Thyroid gland (tissue), 4 donors: ENCODE data around the gene DUSP8. TPM values are rescaled to one million over a fixed set of nuclear protein-coding genes. Genes with fewer than 3 reads are reported as not detected.

ENCODE experiments used
- DNase-seq, 2 donors: peaks; one replicate each; pipeline ENCODE4 v3.0.0-alpha.2; 2019
- H3K27ac ChIP-seq, 3 donors: fragments of 200-600 bp; sonication (generic); 1 replicate in 2 of 3; 2 replicates in 1 of 3; pipeline ENCODE4 v1.5.1; 2016 to 2019; ENCODE audit warnings: mild to moderate bottlenecking in 1 of 3, moderate library complexity in 1 of 3
- H3K27me3 ChIP-seq: fragments of 200-600 bp; sonication (generic); one replicate; pipeline ENCODE4 v1.5.1; 2019
- H3K36me3 ChIP-seq, 2 donors: fragments of 200-600 bp; sonication (generic); one replicate each; pipeline ENCODE4 v1.5.1; 2016 to 2019
- H3K4me1 ChIP-seq, 2 donors: fragments of 200-600 bp; sonication (generic); one replicate each; pipeline ENCODE4 v1.5.1; 2017 to 2019
- H3K4me3 ChIP-seq, 3 donors: fragments of 200-600 bp; sonication (generic); replicated peaks in 1 of 3; 1 replicate in 2 of 3; 2 replicates in 1 of 3; pipeline ENCODE4 v1.5.1; 2016; ENCODE audit warnings: mild to moderate bottlenecking in 1 of 3
- H3K9me3 ChIP-seq: fragments of 200-600 bp; sonication (generic); one replicate; pipeline ENCODE4 v1.5.1; 2017
- CTCF ChIP-seq, 6 experiments: fragments of 200-600 bp in 3 of 6; fragments of 450-650 bp in 3 of 6; sonication (generic) in 3 of 6; IDR thresholded peaks; one replicate each; pipeline ENCODE4 v1.5.1; 2016 to 2019; ENCODE audit warnings: antibody characterized with exemption in 6 of 6, mild to moderate bottlenecking in 2 of 6, inconsistent platforms in 1 of 6, moderate library complexity in 1 of 6
- POLR2A ChIP-seq, 2 donors: fragments of 450-650 bp; IDR thresholded peaks; one replicate each; pipeline ENCODE4 v1.6.1; 2017; ENCODE audit warnings: antibody characterized with exemption in 2 of 2, mild to moderate bottlenecking in 2 of 2, moderate library complexity in 1 of 2
- WGBS, 2 donors: methylation state at CpG; one replicate each; pipeline ENCODE4 v1.1.5; 2017; 5-methylcytosine and 5-hydroxymethylcytosine counted together
- intact Hi-C: fragments of 100-400 bp; cut with DNase I; formaldehyde crosslinking; loops from one replicate; pipeline ENCODE4 v1.15.1; 2023
- total RNA-seq, 4 donors: library from RNA; depleted of rRNA; stranded (reverse); fragments of >200 nt; gene quantifications; one replicate each; pipeline ENCODE4 v1.2.3, GENCODE V29; 2016

DUSP8 gene
- total RNA-seq, 4 donors from 2014 or later = 1.3 to 3.5 (median 2.5) TPM

- Histone ChIP-seq H3K36me3 (no peaks in the 10 kb centered on the region), H3K4me3 (no peak overlapping the region), H3K4me1 (peaks cover 0 to 4% of the 10 kb centered on the region in 2 donors), H3K9me3 (no peaks in the 10 kb centered on the region), H3K27ac (no peak overlapping the region), H3K27me3 (no peaks in the 10 kb centered on the region)
- no peak for DNase-seq
- TF ChIP-seq CTCF (IDR thresholded peaks at IDR 0.05) = no peak
- TF ChIP-seq POLR2A (IDR thresholded peaks at IDR 0.05) = no peak
- 86 to 100% methylated on average over 1 to 2 of the region's 5 CpGs for WGBS, 2 donors
- intact Hi-C loops = no loop called here
These were observed 6.2 kb downstream of the DUSP8 start for GRCh38 chr11:1565904-1566247.

GRCh38 chr11:1565173-1565903 lies 6.7 kb downstream of the DUSP8 start:
- no peak for TF ChIP-seq POLR2A (IDR thresholded peaks at IDR 0.05)
- no peak for DNase-seq
- WGBS, 2 donors = 82% methylated on average over 21 to 23 of the region's 28 CpGs
- Histone ChIP-seq H3K36me3 (no peaks in the 10 kb centered on the region), H3K27ac (no peak overlapping the region), H3K4me3 (no peak overlapping the region), H3K27me3 (no peaks in the 10 kb centered on the region), H3K9me3 (no peaks in the 10 kb centered on the region), H3K4me1 (no peaks in the 10 kb centered on the region)
- intact Hi-C loops = no loop called here

GRCh38 chr11:1564535-1565172 lies 7.4 kb downstream of the DUSP8 start:
- Histone ChIP-seq H3K36me3 (no peaks in the 10 kb centered on the region), H3K4me3 (no peak overlapping the region), H3K27ac (no peak overlapping the region), H3K4me1 (peaks cover 0 to 2% of the 10 kb centered on the region in 2 donors), H3K27me3 (no peaks in the 10 kb centered on the region), H3K9me3 (no peaks in the 10 kb centered on the region)
- intact Hi-C loops = no loop called here
- TF ChIP-seq POLR2A (IDR thresholded peaks at IDR 0.05) (no peak), CTCF (IDR thresholded peaks at IDR 0.05) (no peak)
- 26 to 47% methylated on average over 6 to 10 of the region's 16 CpGs for WGBS, 2 donors
- no peak for DNase-seq

DNA sequence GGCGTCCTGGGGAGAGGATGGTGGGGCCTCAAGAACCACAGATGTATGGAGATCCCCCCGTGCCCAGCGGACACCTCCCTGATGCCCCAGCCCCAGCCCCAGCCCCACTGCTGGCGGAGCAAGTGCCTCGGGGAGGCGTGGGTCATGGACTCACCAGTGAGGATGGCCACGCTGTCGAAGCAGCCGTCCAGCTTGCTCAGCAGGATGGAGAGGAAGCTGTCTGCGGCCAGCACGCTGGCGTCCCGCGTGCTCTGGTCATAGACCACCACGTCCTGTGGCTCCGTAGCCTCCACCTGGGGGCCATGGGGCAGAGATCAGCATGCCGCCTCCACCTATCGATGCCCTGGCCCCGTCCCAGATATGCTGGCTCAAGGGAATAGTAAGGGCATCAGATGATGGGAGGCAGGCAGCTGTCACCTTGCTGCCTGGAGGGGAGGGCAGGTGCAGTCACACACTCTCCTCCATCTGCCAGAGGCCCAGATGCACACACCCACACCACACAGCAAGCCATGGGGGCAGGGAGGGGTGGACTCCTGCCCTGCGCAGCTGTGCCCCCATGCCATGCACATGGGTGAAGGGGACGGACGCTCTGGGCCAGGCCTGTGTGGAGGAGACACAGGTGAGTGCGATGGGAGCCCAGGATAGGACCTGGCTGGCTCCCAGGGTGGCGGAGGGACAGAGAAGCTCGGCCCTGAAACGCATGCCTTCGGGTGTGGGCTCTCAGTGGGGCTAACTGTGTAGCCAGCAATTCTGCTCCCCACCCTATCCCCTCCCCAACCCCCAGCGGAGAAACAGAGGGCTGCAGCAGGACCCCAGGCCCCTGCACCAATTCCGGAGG lies 8.2 kb downstream of the DUSP8 start:
- 81 to 84% methylated on average over 12 to 26 of the region's 29 CpGs for WGBS, 2 donors
- Histone ChIP-seq H3K4me1 (peaks cover under 1 to 10% of the 10 kb centered on the region in 2 donors), H3K9me3 (no peaks in the 10 kb centered on the region), H3K4me3 (no peak overlapping the region), H3K27me3 (no peaks in the 10 kb centered on the region), H3K36me3 (no peaks in the 10 kb centered on the region), H3K27ac (no peak overlapping the region)
- DNase-seq = no peak
- intact Hi-C loops = no loop called here
- TF ChIP-seq CTCF (IDR thresholded peaks at IDR 0.05) (no peak), POLR2A (IDR thresholded peaks at IDR 0.05) (no peak)

DNA sequence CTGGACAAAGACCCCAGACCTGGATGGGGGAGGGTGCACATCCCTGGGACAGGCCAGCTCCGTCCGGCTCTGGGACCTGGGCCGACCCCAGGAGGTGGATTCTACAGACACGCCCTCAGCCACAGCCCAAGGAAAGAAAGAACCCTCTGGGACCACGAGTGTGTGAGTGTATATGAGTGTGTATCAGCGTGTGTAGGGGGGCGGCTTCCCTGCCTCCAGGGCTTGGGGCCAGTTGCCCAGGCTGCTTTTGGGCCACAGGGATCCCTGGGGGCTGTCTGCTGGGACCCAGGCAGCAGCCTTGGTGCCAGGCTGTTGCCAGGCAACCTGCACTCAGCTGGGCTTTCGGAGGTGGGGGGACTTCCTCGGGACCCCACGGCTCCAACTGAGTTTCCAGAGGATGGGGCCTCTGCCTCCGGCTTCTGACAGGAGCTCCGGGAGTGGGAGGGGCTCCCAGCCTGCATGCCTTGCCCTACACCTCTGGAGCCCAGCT lies 8.9 kb downstream of the DUSP8 start:
- TF ChIP-seq POLR2A (IDR thresholded peaks at IDR 0.05) (no peak), CTCF (IDR thresholded peaks at IDR 0.05) (no peak)
- no peak for DNase-seq
- intact Hi-C loops = no loop called here
- no peaks in the 10 kb centered on the region for H3K36me3 ChIP-seq
- H3K27me3 ChIP-seq = no peaks in the 10 kb centered on the region
- no peak overlapping the region for H3K4me3 ChIP-seq
- H3K4me1 ChIP-seq = peaks cover 7 to 17% of the 10 kb centered on the region in 2 donors
- no peak overlapping the region for H3K27ac ChIP-seq
- no peaks in the 10 kb centered on the region for H3K9me3 ChIP-seq
- 62% methylated on average over 8 of the region's 12 CpGs; no CpG with 5 or more reads in 1 of the 2 donors for WGBS, 2 donors
